Measurements from ENCODE around the gene CD3D. TPM values are rescaled to one million over a fixed set of nuclear protein-coding genes. Genes with fewer than 3 reads are reported as not detected.

Gene CD3D
- polyA plus RNA-seq (ENCODE audit: insufficient read depth in 1 of 5, insufficient read length in 5 of 5, low replicate concordance in 1 of 5): 1 to 10 TPM in 3 of 5 donors, under 1 TPM in 1, not detected in 1; 0.67 to 1.6 (median 1.2) TPM
- long read RNA-seq, donor 1, partial matches to known transcripts: 0 of 2 reads
- long read RNA-seq, donor 1, other reads (novel, unspliced or antisense): 0 of 2 reads
- long read RNA-seq, donor 2, partial matches to known transcripts: 0 of 1 reads
- long read RNA-seq, donor 2, other reads (novel, unspliced or antisense): 0 of 1 reads
- long read RNA-seq, donor 3, partial matches to known transcripts: 0 of 2 reads
- long read RNA-seq, donor 3, other reads (novel, unspliced or antisense): 0 of 2 reads
- long read RNA-seq, donor 4: 0 reads
- long read RNA-seq, donor 5, partial matches to known transcripts: 0 of 5 reads
- long read RNA-seq, donor 5, other reads (novel, unspliced or antisense): 0 of 5 reads
- long read RNA-seq, donor 6, partial matches to known transcripts: 0 of 2 reads
- long read RNA-seq, donor 6, other reads (novel, unspliced or antisense): 0 of 2 reads
- long read RNA-seq, donor 7, partial matches to known transcripts: 0 of 1 reads
- long read RNA-seq, donor 7, other reads (novel, unspliced or antisense): 0 of 1 reads
- long read RNA-seq, donor 8: 0 reads

DNA sequence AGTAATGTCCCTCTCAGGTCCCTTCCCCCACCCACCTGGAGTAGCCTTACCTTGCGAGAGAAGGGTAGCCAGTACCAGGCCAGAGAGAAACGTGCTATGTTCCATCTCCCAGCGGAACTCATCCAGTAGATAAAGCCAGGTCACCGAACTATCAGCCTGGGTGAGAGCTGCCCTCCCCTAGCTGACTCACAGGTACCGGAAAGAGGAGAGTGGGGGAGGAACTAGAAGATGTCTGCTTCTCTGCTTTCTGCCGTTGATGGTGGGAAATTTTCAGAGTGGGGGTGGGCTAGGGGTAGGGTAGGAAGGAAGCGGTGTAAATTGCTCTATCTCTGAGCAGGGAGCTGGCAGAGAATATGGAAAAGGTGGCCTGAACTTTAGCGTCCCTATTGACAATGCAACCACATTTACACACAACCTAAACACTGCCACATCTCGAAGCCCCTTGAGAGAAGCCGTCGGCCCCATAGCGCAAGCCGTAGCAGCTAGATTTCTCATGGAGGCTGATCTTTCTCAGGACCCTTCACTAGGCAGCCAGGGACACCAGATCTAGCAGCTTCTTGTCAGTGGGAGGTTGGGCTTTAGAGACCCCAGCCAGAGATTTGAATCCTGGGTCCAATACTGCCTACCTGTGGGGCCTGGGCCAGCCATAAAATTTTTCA, at the start of gene CD3D:
Gene CD3D, minus strand, starts transcription at position 203 of the 659 bp plus-strand sequence. Its CDS starts 98 bp downstream, at position 105.
- no peak for DNase-seq

DNA sequence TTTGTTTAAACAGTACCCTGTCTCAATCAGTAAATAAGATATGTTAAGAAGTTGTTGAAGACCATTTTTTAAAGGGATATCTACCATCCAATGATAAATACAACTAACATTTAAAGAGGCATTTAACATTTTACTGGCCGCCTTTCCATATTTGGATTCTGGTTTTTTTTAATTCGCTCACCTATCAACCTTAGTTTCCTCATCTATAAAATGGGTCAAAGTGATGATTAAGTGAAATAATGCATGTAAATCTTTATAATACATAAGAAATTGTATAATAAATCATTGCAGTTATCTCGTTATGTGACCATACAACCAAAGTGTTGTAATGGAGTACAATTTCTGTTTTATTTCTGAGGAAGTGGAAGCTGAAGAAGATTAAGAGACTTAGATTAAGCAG, 41.2 kb upstream of the CD3D start:
- no peak for DNase-seq

DNA sequence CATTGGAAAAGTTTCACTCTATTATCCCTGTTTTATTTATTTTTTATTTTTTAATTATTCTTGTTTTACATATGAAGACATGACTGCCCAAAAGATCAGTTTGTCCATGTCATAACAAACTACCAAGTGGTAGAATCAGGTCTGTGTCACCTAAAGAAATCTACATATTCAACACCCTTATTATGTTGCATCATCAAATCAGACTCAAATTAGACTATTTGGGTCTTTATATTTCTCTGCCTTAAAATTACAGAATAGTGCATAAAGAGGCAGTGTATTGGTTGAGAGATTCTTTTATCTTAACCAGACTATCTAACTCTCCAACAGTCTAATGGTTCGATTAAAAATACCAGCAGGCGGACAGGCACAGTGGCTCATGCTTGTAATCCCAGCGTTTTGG, 40.4 kb upstream of the CD3D start:
- DNase-seq: no peak

DNA sequence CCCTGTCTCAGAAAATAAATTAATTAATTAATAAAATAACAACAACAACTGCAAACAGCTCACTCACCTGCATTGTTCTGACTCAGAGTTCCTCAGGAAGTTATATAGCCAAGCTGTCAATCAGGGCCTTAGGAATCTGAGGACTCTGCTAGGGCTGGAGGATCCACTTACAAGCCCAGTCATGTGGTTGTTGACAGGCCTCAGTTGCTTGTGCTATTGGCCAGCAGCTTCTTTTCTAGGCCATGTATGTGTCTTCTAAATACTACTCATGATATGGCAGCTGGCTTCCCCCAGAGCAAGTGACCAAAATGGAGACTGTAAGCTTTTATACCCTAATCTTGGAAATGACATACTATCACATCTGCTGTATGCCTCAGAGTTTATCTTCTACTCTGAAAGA, 38.1 kb upstream of the CD3D start:
- DNase-seq: no peak

DNA sequence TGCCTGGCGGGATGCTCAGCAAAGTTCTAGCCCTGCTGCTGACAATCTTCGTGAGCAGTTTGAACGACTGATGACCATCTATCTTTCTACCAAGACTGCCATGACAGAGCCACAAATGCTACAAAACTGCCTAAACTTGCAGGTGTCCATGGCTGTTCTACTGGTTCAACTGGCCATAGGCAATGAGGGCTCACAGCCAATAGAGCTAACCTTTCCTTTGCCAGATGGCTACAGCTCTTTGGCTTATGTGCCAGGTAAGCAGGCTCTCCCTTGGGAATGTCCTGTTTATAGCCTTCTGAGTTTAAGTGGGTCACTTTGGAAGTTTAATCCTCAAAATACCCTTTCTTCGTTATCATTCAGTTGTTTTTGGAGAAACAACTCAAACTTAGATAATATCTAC, 37.0 kb upstream of the CD3D start:
- DNase-seq: no peak

DNA sequence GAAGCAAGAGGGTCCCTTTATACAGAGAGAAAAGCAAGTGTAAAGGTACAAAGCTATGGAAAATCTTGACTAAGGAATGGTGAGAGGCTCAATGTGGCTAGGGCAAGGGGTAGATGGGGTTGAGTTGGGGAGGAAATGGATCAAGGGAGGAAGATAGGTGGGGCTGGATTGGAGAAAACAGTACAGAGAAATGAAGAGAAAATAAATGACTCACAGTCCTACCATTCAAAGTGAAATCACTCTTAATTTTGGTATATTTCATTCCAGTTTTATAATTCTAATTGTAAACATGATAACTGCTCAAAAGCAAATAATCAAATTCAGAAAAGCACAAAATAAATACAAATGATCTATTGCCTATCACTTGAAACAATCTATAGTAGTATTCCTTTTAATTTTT, 33.5 kb upstream of the CD3D start:
- no peak for DNase-seq

DNA sequence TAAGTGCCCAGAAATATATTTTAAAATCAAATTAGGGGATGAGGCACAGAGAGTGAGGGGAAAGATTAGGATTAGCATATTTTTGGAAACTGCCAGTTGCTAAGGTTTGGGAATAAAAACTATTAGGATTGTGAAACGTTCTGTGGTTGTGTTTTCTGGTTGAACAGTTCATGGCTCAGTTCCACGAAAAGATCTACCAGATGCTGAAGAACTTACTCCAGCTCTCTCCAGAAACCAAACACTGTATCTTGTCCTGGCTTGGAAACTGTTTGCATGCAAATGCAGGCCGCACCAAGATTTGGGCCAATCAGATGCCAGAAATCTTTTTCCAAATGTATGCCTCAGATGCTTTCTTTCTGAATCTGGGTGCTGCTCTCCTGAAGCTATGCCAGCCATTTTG, 32.2 kb upstream of the CD3D start:
- no peak for DNase-seq

DNA sequence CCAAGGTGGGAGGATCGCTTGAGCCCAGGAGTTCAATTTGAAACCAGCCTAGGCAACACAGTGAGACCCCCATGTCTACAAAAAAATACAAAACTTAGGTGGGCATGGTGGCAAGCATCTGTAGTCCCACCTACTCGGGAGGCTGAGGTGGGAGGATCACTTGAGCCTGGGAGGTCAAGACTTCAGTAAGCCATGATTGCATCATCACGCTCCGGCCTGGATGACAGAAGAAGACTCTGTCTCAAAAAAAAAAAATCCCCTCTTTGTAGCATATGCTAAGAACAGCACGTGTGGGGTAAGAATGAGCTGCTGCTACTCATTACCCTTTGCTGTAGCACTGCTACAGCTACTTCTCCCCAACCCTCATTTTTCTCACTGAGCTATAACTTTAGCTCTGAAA, 31.4 kb upstream of the CD3D start:
- DNase-seq: no peak

DNA sequence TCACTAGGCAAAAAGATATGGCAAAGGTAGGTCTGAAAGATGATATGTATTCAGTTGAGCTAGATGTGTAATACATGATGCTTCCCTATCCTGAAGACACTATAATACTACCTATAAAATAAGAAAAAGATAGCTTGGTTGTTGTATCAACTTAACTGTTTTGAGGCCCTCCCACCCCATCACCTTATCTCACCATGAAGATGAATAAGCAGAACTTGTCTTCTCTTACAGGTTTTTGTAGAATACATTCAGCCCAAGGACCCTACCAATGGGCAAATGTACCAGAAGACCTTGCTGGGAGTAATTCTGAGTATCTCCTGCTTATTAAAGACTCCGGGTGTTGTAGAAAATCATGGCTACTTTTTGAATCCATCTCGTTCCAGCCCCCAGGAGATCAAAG, 30.8 kb upstream of the CD3D start:
- no peak for DNase-seq

DNA sequence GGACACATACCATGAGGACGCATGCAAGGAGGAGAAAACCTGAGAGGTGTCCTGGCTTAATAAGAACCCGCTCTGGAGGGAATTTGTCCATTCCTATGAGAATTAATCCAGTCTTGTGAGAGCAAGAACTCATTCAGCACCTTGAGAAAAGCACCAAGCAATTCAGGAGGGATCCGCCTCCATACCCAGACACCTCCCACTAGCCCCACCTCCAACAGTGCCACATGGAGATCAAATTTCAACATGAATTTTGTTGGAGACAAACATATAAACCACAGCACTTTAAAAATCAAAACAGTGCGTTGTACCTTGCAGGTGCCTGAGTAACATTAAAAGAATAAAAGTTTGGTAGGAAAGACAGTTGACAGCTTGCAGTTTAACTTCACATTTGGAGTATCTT, 28.3 kb upstream of the CD3D start:
- DNase-seq: no peak

DNA sequence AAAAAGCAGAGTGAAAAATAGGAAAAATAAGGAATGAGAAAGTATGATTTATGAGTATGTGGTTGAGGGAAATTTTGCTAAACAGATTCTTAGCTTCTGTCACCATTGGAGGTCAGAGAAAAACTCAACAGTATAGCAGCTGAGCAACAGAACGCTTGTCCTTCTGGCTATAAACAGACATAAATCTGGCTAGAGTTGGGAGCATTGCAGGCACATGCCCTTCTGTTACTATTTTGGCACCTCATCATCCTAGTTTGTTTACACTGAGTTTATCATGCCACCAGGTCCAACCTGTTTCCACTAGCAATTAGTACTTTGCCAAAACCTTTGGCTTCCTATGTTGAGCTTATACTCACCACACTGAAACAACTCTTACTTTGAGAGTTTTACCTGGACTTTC, 23.8 kb upstream of the CD3D start:
- DNase-seq: no peak

DNA sequence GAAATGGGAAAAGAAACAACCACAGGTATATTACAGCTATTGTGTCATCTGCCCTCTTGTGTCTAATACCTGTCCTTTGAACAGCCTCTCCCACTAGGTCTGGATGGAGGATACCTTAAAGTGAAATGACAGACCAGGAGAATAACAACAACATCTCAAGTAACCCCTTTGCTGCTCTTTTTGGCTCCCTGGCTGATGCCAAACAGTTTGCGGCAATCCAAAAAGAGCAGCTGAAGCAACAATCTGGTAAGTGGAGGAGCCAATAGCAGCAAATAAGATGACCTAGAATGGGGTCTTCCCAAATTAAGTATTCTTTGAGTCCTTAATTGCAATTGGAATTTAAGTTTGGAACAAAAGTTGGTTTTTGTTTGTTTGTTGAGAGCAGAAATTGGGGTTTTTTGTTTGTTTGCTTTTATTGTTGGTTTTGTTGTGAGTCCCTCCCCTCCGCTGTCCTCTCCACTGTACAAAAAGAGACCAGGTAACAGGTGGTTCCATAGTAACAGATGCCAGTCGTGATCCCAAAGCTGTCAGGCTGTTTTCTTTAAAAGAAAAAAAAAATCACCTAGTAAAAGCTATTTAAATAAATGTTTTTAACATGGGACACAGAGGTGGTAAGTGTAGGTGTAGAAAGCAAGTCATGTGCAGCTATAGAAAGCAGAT, 22.6 kb upstream of the CD3D start:
- DNase-seq: no peak

DNA sequence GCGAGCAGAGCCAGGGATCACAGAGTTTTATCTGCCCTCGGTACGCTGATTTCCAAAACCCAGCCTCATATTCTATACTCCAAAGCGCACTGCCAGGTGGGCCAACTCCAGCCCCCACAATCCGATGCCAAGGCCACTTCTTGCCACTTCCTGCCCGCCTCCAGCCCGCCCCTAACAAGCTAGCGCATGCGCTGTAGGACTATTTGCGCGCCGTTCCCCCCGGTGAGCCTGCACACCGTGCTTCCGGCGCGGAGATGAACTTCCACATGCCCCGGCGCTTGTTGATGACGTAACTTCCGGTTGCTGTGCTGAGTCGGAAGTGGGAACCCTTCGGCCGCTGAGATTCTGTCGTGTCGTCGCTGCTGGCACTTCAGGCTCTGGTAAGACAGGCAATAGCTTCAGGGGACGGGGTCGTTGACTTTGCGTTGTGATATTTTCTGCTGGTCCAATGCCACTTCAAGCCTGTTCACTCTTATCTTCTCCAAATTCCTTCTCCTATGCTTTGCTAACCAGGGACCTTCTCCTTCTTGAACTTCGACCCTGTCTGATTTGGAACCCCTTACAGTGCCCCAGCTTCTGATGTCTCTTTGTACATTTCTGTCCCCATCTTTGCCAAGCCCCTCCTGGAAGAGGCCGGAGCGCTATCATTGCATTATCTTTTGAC, 16.9 kb upstream of the CD3D start, which contains the start of gene UBE4A:
Gene UBE4A, plus strand, starts transcription at position 306 of the 664 bp plus-strand sequence. CDS start 5,481 bp downstream, outside the sequence.
- peak; percentile 90 to 91 for DNase-seq

DNA sequence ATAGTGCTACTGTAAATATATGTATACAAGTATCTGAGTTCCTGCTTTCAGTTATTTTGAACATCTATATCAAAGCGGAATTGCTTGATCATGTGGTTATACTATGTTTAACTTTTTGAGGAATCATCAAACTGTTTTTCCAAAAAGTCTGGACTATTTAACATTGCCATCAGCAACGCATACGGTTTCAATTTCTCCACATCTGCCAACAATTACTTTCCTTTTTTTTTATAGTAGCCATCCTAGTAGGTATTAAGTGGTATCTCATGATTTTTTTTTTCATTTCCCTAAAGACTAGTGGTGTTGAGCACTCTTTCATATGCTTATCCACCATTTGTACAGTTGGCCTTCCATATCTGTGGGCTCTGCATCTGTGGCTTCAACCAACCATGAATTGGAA, 15.6 kb upstream of the CD3D start:
- DNase-seq: no peak

DNA sequence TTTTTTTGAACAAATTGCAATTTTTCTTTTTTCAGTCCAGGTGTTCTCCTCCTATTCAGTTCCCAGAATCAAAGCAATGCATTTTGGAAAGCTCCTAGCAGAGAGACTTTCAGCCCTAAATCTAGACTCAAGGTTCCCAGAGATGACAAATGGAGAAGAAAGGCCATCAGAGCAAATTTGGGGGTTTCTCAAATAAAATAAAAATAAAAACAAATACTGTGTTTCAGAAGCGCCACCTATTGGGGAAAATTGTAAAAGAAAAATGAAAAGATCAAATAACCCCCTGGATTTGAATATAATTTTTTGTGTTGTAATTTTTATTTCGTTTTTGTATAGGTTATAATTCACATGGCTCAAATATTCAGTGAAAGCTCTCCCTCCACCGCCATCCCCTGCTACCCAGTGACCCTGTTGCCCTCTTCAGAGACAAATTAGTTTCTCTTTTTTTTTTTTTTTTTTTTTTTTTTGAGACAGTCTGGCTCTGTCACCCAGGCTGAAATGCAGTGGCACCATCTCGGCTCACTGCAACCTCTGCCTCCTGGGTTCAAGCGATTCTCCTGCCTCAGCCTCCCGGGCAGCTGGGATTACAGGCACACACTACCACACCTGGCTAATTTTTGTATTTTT, 10.7 kb upstream of the CD3D start:
- no peak for DNase-seq

DNA sequence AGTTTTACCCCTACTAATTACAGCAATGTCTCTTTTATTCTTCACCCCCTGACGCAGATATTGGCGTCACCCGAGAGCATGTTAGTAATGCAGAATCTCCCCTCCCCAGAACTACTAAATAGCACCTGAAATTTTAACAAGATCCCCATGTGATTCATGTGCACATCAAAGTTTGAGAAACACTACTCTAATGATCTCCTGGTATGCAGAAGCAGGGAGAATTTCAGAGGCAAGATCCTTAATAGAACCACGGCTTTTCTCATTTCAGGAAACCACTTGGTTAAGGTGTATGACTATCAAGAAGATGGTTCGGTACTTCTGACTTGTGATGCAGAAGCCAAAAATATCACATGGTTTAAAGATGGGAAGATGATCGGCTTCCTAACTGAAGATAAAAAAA, 7.0 kb upstream of the CD3D start:
- DNase-seq: no peak

DNA sequence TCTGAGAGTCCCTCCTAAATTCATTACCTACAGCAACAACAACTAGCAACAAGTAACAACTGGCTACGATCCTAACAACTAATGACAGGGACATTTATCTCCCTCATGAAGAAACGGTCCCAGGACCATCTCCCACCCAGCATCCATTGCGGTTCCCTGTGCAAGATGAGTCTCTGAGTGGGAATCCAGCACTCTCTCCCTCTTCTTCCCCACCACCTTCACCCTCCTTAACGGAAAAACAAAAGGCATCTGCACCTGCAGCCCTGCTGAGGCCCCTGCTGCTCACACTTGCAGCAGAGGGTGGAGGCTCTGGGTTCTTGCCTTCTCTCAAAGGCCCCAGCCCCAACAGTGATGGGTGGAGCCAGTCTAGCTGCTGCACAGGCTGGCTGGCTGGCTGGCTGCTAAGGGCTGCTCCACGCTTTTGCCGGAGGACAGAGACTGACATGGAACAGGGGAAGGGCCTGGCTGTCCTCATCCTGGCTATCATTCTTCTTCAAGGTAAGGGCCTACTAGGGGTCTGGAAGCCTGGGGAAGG, 1.5 kb upstream of the CD3D start, which contains the start of gene CD3G:
Gene CD3G, plus strand, starts transcription at position 364 of the 535 bp plus-strand sequence. Its CDS starts 80 bp downstream, at position 444.
- no peak for DNase-seq

DNA sequence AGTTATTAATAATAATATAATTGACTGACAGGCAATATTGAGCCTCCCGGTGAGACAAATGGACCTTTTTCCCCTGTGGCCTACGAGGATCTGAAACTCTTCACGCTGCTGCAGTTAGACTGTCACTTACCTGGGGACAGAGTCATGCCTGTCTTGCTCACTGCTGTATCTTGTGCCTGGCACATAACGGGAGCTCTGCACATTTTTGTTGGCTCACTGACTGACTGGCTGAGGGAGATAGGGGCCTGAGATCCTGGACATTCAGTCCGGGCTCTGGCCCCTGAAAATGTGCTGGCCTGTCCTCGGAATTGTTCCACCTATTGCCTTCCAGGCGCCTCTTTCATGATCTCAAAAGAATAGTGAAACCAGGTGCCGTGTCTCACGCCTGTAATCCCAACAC, 743 bp upstream of the CD3D start:
- DNase-seq: no peak

DNA sequence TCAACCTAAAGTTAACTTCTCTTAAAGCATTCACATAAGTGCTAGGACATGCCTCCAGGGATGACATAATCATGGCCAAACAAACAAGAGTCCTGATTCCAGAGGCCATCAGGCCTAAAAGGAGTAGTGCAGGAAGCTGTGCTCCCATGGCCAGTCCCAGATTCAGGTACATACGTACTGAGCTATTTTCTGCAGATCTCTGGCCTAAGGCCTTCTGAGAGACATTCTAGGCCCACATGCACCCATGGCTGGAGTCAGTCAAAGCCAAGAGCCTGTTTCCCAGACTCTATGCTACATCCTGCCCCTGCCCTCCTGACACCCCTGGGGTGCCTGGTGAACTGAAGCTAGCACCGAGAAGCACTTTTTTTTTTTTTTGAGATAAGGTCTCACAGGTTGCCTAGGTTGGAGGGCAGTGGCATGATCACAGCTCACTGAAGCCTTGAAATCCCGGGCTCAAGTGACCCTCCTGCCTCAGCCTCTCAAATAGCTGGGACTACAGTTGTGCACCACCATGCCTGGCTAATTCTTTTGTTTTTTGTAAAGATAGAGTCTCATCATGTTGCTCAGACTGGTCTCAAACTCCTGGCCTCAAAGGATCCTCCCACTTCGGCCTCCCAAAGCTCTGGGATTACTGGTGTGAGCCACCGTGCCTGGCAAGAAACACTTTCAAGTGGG, 553 bp downstream of the CD3D start:
- no peak for DNase-seq

DNA sequence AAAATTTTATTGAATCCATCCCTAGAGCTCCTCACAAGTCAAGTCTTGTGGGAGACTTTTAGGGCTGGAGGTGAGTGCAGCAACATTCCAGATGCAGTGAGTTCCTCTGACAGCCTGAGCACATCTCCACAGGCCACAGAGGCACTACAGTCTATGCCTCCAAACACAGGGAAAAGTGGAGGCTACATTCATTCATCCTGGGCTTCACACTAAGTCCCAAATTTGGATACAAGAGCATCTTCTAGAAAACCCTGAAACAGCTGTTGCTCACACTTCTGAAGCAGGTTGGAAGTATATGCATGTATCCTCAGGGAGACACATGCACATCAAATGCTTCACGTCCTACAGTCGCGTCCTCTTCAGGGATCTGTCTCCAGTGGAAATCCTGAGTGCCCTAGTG, 1.2 kb downstream of the CD3D start:
- DNase-seq: no peak
